Measurements from ENCODE around the gene PLXNC1.

The PLXNC1 gene

DNA sequence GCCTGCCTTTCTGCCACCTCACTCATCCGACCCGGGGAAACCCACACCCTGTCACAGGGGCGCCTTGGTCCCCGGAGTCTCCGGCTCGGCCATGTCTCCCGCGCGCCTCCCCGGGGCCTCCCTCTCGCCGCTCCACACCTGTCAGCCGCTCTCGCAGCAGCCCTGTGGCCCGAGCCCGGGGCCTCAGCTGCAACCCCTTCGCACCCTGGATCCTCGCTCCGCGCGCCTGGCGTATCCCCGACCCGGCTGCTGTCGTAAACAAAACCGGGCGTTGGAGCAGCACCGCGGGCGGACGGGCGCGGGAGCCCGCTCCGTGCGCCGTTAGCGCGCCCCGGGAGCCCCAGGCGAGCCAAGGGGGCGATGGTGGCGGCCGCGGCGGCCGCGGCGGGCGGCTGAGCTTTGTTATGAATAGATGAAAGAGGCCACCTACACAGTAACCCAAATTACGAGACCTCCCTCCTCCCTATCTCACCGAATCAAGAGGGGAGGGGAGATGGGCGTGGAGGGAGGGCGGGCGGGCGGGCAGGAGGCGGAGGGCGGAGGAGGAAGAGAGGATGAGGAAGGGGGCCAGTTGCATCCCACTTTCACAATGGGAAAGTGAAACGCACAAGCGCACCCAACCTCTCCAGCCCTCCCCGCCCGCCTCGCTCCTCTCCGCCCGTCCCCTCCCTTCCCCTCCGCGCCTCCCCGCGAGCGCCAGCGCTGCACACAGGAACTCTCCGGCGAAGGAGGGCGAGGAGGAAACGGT lies at the start of gene PLXNC1:
TSS of gene PLXNC1 (plus strand) at position 587 of the 748 bp plus-strand sequence. CDS start 395 bp downstream, outside the sequence.
- peak; percentile 22 for DNase-seq

- DNase-seq = no peak
Observed at GRCh38 chr12:94099191-94099590, 49.2 kb upstream of the PLXNC1 start.

DNA sequence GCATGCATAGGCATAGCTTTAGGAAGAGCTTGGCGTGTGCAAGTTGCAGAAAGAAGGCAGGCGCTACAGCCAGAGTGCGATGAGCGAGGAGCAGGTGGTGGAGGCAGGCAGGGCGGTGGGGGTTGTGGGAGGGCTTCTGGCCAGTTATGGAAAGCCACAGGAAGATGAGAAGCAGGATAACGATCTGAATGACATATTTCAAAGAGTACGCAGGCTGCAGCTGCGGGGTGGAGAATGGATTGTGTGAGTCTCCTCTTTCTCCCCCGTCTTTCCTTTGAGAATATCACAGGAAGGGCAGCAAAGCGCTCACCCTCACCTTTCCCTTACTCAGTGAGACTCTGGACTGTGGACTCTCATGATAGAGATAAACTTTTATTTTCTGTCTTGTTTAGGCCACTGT lies 48.7 kb upstream of the PLXNC1 start:
- DNase-seq = peak; percentile 59

GRCh38 chr12:94100211-94100627 lies 48.2 kb upstream of the PLXNC1 start:
- no peak for DNase-seq

DNA sequence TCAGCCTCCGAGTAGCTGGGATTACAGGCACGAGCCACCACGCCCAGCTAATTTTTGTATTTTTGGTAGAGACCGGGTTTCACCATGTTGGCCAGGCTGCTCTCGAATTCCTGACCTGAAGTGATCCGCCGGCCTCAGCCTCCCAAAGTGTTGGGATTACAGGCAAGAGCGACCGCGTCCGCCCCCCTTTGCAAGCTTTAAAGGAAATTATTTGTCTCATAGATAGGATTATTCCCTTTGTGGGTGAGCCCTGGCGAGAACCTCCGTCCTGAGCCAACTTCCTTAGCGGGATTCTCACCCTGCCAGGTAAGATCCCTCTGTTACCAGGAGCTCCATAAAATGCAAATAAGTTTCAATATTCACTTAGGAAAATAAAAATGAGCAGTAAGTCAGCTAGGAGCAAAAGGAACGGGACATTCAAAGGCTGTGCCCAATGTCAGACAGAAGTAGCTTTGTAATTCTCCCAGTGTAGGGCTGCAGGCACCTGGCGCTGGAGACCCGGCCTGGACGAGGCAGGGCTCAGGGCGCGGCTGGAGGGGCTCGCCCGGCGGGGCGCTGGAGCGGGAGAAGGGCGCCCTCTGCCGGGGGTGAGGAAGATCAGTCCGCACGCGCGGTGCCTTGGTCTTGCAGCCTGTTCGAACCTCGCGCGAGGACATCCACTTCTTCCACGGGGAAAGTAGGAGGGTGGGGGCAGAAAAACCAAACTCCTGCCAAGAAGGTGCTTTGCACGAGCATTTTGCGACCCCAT lies 47.2 kb upstream of the PLXNC1 start:
- DNase-seq = peak; percentile 88

DNA sequence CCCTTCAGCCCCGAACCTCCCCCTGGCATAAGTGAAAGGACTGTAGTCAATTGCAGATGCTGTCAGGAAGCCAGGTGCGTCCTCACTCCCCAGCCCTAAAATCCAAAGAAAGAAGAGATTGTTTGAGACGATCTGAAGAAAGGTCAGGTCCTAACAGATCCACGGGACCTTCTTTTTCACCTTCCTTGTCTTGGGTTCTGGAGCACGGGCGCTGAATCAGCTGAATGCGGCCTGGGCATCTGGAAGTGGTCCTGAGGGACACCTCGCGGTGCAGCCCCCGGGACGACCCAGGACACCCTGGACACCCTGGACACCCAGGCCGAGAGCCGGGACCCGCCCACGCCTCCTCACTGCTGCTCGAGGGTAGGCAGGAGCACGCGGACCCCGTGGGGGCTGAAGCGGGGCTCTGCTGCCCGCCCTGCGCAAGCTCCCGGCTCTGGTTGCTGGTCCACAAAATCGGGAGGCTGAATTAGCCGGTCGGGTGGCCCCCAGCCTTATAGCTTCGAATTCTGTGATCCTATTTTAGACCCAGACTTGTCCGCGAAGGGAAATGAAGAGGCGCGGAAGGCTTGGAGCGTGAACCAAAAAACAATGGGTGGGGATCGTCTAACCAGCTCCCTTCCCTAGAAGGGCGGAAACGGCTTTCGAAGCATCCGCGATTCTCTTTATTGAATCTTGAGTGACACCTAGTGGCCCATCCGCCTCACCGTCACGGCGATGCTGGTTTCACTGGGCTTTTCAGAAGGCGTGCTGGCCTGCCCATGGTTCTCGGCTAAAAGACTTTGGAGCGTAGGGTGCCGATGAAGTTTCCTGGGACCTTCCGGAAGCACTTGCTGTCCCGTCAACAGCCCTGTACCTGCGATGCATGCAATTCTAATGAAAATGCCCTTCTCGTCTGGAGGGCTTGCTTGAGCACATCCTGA lies 46.4 kb upstream of the PLXNC1 start:
- DNase-seq = peak; percentile 75

DNA sequence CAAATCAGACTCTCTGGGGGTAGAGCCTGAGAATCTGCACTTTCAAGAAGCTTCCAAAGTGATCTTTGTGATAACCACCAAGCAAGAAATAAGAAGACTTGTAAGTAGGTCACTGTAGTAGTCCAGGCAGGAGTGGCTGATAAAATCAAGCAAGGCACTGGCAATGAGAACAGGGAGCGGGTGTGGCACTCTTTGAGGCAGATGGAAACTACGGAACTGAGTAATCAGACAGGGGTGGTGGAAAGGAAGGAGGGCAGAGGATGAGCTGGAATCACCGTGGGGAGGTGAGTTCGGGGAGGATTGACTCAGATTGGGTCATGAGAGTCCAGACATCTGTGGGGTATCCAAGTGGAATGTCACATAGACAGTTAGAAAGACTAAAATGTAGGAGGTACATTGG lies 44.4 kb upstream of the PLXNC1 start:
- DNase-seq = no peak

DNA sequence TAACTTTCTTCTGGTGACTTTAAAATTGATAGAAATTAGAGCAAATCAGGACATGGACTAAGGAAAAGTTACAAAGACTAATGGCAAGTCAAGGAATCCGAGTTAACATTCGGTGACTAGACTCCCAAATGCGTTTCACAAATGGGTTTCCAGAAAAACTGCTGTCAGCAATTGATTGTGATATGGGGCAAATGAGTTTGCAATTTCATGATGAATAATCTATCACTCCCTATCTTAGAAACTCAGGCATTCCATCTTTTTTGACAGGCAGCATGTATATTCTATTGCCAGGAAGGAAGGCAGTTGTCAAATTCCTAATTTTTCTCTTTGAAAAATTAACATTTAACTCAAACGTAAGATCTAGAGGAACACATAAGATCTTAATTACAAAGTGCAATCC lies 40.5 kb upstream of the PLXNC1 start:
- DNase-seq = no peak

GRCh38 chr12:94109160-94109559 lies 39.2 kb upstream of the PLXNC1 start:
- no peak for DNase-seq

- DNase-seq = no peak
Observed at GRCh38 chr12:94110258-94110657, 38.1 kb upstream of the PLXNC1 start.

DNA sequence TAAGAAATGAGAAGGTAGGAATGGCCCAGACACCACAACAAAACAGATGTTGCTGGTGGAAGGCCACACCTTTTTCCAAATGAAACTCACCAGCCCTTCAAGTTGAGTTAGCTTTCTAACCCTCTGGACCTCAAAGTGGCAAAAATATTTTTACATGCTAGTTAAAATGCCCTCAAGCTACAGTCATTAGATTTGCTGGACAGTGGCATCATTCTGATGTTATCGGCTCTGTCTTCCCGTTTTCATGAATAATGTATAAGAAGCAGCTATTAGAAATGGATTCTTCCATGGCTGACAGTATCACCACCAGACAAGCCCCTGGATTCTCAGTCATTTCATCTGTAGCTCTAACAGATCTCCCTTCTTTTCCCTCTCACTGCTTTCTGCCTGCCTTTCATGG lies 37.1 kb upstream of the PLXNC1 start:
- no peak for DNase-seq

- no peak for DNase-seq
Observed at GRCh38 chr12:94112121-94112520, 36.3 kb upstream of the PLXNC1 start.

- no peak for DNase-seq
Observed at GRCh38 chr12:94114166-94114565, 34.2 kb upstream of the PLXNC1 start.

- DNase-seq = no peak
Observed at GRCh38 chr12:94116191-94116590, 32.2 kb upstream of the PLXNC1 start.

DNA sequence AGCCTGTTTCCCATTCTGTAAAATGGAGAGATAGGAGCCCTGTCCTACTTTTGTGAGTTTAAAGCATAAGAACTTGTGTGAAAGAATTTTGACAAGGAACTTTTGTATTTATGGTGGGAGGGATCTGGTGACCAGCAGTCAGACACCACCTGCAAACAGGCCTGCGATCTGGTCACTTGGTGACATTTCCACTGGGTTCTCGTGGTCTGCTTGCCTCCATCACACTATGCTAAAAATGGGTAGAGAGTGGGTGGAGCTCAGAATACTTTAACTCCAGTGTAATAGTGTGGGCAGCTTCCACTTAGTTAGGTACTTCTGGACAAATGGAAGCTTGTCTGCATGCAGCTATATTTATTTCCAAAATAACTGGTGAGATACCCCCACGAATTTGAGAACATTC lies 26.5 kb upstream of the PLXNC1 start:
- no peak for DNase-seq

- no peak for DNase-seq
Observed at GRCh38 chr12:94122591-94122990, 25.8 kb upstream of the PLXNC1 start.

DNA sequence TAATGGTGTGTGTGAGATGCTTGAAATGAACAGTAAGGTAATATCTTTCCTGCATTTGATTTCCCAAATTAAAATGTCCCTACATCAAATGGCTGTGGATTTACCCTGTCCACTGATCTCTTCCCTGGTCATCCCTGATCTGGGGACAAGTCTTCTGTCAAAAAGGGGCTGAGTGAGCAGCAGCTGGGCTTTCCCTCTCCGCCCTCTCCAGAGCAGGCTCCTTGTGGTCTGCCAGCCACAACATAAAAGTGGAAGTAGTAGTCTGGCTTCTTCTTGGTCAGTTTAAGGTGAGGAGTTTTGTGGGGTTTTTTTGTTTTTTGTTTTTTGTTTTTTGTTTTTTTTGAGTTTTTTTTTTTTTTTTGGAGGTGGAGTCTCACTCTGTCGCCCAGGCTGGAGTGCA lies 25.2 kb upstream of the PLXNC1 start:
- no peak for DNase-seq

- DNase-seq = no peak
Observed at GRCh38 chr12:94126067-94126466, 22.3 kb upstream of the PLXNC1 start.

GRCh38 chr12:94127239-94128131 lies 20.9 kb upstream of the PLXNC1 start:
- no peak for DNase-seq

DNA sequence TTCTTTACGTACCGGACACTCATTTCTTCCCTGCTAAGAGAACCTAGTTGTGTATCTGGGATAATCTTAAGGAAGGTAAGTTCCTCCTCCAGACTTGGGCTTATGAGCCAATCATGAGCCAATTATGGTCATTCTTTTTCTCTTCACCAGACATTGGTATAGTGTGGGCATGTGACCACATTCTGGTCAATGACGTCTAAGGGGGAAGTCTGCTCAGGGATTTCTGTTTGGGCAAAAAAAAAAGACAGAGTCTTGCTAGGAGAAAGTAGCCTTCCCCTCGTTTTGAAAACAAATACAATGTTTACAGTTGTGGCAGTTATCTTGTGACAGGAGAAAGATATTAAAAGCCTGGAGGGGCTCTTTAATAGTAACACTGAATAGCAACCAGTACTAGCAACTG lies 20.1 kb upstream of the PLXNC1 start:
- DNase-seq = no peak

GRCh38 chr12:94133964-94134795 lies 14.2 kb upstream of the PLXNC1 start:
- peak; percentile 78 for DNase-seq

Measured in NCI-H510A treated with DMSO at 0.1 percent for 48 hours (cell line).